Parathyroid adenoma (tissue), 2 donors: ENCODE measurements around the gene LITAF.

ENCODE experiments used
- H2AFZ ChIP-seq: fragments of 300-600 bp; sonication (generic); one replicate; pipeline ENCODE4 v1.7.0; 2017; ENCODE audit warnings: antibody characterized with exemption, mild to moderate bottlenecking
- H3K27ac ChIP-seq: fragments of 300-600 bp; sonication (generic); one replicate; pipeline ENCODE4 v1.7.0; 2017
- H3K27me3 ChIP-seq: fragments of 300-600 bp; sonication (generic); one replicate; pipeline ENCODE4 v1.7.0; 2017; ENCODE audit warnings: low read length; ENCODE audit not compliant: control insufficient read depth, insufficient read depth
- H3K36me3 ChIP-seq: fragments of 300-600 bp; sonication (generic); one replicate; pipeline ENCODE4 v1.7.0; 2017; ENCODE audit warnings: low read length; ENCODE audit not compliant: control insufficient read depth, insufficient read depth
- H3K4me1 ChIP-seq: fragments of 300-600 bp; sonication (generic); one replicate; pipeline ENCODE4 v1.7.0; 2017; ENCODE audit warnings: control low read depth
- H3K4me2 ChIP-seq: fragments of 300-600 bp; sonication (generic); one replicate; pipeline ENCODE4 v1.7.0; 2017; ENCODE audit warnings: low read length
- H3K4me3 ChIP-seq: fragments of 300-600 bp; sonication (generic); one replicate; pipeline ENCODE4 v1.7.0; 2017; ENCODE audit warnings: low read depth, low read length
- H3K79me2 ChIP-seq: fragments of 300-600 bp; sonication (generic); one replicate; pipeline ENCODE4 v1.7.0; 2017; ENCODE audit warnings: control low read depth
- H3K9ac ChIP-seq: fragments of 300-600 bp; sonication (generic); one replicate; pipeline ENCODE4 v1.7.0; 2017; ENCODE audit warnings: mild to moderate bottlenecking
- H3K9me3 ChIP-seq: fragments of 300-600 bp; sonication (generic); one replicate; pipeline ENCODE4 v1.7.0; 2017; ENCODE audit warnings: low read length; ENCODE audit not compliant: control insufficient read depth
- TF ChIP-seq, protein P1 (sequence below): fragments of 300-600 bp; sonication (generic); IDR thresholded peaks from one replicate; pipeline ENCODE4 v1.7.0; 2017; ENCODE audit warnings: antibody characterized with exemption, mild to moderate bottlenecking
- donor health status: primary hyperparathyroidism.

Gene LITAF

DNA sequence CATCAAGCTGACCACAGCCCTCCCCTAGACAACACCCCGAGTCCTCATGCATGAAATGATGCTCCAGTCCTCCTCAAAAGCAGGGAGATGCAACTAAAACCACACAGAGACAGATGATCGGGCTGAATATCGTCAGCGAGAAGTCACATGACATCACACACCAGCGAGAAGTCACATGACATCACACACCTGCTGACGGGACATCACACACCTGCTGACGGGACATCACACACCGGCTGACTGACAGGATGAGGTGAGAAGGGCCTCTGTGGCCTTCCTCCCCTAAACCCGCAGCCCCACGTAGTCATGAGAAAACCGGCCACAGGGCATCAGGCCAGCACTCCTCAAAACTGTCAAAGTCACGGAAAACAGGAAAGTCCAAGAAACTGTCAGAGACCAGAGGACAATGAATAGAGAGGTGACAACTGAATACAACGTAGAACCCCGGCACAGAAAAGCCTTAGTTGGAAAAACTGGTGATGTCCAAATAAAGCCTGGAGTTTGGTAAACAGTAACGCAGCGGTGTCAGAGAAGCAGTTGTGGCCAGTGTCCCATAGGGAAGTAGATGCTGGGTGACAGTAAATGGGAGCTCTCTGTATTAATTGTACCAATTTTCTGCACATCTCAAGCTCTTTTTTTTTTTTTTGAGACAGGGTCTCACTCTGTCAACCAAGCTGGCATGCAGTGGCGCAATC lies 14.3 kb downstream of the LITAF start:
- Histone ChIP-seq H3K27ac (no peak overlapping the region), H3K9me3 (no peaks in the 10 kb centered on the region)

DNA sequence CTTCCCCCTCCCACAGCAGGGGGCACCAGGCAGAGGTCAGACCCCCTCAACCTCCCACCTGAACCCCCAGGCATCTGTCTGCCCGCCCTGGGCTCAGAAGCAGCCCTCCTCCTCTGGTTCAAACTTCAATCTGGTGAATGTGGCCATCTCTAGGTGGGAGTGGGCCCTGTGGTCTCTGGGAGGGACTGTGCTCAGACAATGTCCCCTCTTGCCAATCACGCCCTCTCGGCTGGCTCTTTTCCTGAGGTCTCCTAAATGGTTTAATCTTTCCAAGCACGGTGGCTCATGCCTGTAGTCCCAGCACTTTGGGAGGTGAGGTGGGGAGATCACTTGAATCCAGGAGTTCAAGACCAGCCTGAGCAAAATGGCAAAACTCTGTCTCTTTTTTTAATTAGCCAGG lies 15.2 kb downstream of the LITAF start:
- no peaks in the 10 kb centered on the region for H3K36me3 ChIP-seq
- H3K27ac ChIP-seq: no peak overlapping the region

More for the DNA sequence above, 14.3 kb downstream of the LITAF start:
- Histone ChIP-seq H3K9ac (no peak overlapping the region), H3K4me2 (no peak overlapping the region), H3K4me3 (no peak overlapping the region), H3K79me2 (peaks cover 34% of the 10 kb centered on the region), H3K36me3 (no peaks in the 10 kb centered on the region), H3K27me3 (no peaks in the 10 kb centered on the region), H3K4me1 (peaks cover 2% of the 10 kb centered on the region), H2AFZ (no peak overlapping the region)
- TF ChIP-seq, protein P1, sequence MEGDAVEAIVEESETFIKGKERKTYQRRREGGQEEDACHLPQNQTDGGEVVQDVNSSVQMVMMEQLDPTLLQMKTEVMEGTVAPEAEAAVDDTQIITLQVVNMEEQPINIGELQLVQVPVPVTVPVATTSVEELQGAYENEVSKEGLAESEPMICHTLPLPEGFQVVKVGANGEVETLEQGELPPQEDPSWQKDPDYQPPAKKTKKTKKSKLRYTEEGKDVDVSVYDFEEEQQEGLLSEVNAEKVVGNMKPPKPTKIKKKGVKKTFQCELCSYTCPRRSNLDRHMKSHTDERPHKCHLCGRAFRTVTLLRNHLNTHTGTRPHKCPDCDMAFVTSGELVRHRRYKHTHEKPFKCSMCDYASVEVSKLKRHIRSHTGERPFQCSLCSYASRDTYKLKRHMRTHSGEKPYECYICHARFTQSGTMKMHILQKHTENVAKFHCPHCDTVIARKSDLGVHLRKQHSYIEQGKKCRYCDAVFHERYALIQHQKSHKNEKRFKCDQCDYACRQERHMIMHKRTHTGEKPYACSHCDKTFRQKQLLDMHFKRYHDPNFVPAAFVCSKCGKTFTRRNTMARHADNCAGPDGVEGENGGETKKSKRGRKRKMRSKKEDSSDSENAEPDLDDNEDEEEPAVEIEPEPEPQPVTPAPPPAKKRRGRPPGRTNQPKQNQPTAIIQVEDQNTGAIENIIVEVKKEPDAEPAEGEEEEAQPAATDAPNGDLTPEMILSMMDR: no peak

DNA sequence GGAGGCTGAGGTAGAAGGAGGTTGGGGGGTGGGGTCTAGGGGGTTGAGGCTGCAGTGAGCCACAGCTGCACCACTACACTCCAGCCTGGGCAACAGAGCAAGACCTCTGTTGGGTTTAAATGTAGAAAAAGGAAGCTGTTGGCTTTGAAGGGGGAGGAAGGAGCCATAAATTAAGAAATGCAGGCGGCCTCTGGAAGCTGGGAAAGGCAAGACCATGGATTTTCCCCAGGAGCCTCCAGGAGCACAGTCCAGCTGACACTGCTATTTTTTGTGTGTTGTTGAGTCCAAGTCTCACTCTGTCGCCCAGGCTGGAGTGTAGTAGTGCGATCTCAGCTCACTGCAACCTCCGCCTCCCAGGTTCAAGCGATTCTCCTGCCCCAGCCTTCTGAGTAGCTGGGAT lies 15.9 kb downstream of the LITAF start:
- Histone ChIP-seq H3K4me1 (no peaks in the 10 kb centered on the region), H3K27ac (no peak overlapping the region), H3K36me3 (no peaks in the 10 kb centered on the region), H3K9ac (no peak overlapping the region), H3K9me3 (no peaks in the 10 kb centered on the region), H3K79me2 (peaks cover 29% of the 10 kb centered on the region), H3K27me3 (no peaks in the 10 kb centered on the region), H3K4me2 (no peak overlapping the region), H3K4me3 (no peak overlapping the region), H2AFZ (no peak overlapping the region)
- TF ChIP-seq, protein P1: no peak

More for the DNA sequence above, 15.2 kb downstream of the LITAF start:
- Histone ChIP-seq H3K79me2 (peaks cover 28% of the 10 kb centered on the region), H3K9ac (no peak overlapping the region), H3K4me2 (no peak overlapping the region), H3K9me3 (no peaks in the 10 kb centered on the region), H3K4me3 (no peak overlapping the region), H2AFZ (no peak overlapping the region), H3K27me3 (no peaks in the 10 kb centered on the region), H3K4me1 (peaks cover under 1% of the 10 kb centered on the region)
- TF ChIP-seq, protein P1: no peak

DNA sequence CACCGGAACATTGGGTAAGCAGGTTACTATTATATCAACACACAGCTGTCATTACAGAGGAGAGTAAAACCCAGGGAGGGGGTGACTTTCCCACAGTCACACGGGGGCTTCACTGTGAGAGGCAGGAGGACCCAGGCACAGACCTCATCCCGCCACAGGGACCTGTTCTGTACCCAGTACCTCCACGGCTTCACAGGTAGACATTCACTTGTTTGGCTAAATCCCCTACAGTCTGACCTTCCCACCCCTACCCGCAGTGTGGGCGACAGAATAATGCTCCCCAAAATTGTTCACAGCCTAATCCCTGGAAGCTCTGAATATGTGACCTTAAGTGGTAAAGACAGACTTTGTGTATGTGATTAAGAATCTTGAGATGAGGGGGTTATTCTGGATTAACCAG lies 16.5 kb downstream of the LITAF start:
- Histone ChIP-seq H3K36me3 (no peaks in the 10 kb centered on the region), H3K27ac (no peak overlapping the region)
- TF ChIP-seq, protein P1: no peak

DNA sequence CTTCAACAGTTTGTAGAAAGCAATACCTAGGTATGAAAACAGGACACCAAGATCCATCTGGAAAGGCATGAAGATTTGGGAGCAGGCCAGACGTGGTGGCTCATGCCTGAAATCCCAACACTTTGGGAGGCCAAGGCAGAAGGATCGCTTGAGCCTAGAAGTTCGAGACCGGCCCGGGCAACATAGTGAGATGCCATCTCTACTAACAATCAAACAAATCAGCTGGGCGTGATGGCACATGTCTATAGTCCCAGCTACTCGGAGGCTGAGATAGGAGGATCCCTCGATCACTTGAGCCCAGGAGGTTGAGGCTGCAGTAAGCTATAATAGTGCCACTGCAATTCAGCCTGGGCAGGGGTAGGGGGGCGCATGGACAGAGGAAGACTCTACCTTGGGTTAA lies 20.3 kb downstream of the LITAF start:
- TF ChIP-seq, protein P1: no peak
- no peak overlapping the region for H3K4me2 ChIP-seq
- H3K36me3 ChIP-seq: no peaks in the 10 kb centered on the region
- no peaks in the 10 kb centered on the region for H3K4me1 ChIP-seq
- no peak overlapping the region for H3K4me3 ChIP-seq
- no peak overlapping the region for H3K27ac ChIP-seq
- no peaks in the 10 kb centered on the region for H3K27me3 ChIP-seq
- H3K9ac ChIP-seq: no peak overlapping the region
- peaks cover 19% of the 10 kb centered on the region for H3K79me2 ChIP-seq
- H3K9me3 ChIP-seq: no peaks in the 10 kb centered on the region
- no peak overlapping the region for H2AFZ ChIP-seq

More for the DNA sequence above, 16.5 kb downstream of the LITAF start:
- peaks cover 29% of the 10 kb centered on the region for H3K79me2 ChIP-seq
- H3K4me1 ChIP-seq: no peaks in the 10 kb centered on the region
- H3K4me2 ChIP-seq: no peak overlapping the region
- no peak overlapping the region for H3K9ac ChIP-seq
- H2AFZ ChIP-seq: no peak overlapping the region
- H3K27me3 ChIP-seq: no peaks in the 10 kb centered on the region
- no peak overlapping the region for H3K4me3 ChIP-seq
- no peaks in the 10 kb centered on the region for H3K9me3 ChIP-seq
